Vagina (tissue), 2 donors: Measurements from ENCODE around the gene SSR4. TPM values are rescaled to one million over a fixed set of nuclear protein-coding genes. Genes with fewer than 3 reads are reported as not detected.

Source experiments
- DNase-seq, 2 donors: peaks; one replicate each; pipeline ENCODE4 v3.0.0-alpha.2; 2017; ENCODE audit errors: extremely low spot score in 2 of 2
- H3K27ac ChIP-seq: fragments of 200-600 bp; sonication (generic); one replicate; pipeline ENCODE4 v1.5.1; 2019
- H3K27me3 ChIP-seq: fragments of 200-600 bp; sonication (generic); one replicate; pipeline ENCODE4 v1.5.1; 2019
- H3K36me3 ChIP-seq, 2 donors: fragments of 200-600 bp; sonication (generic); one replicate each; pipeline ENCODE4 v1.5.1; 2017 to 2019
- H3K4me1 ChIP-seq: fragments of 200-600 bp; sonication (generic); one replicate; pipeline ENCODE4 v1.5.1; 2019
- H3K4me3 ChIP-seq, 2 donors: fragments of 200-600 bp; sonication (generic); 1 replicate in 1 of 2; 2 replicates in 1 of 2; pipeline ENCODE4 v1.5.1; 2016 to 2019
- H3K9me3 ChIP-seq: fragments of 200-600 bp; sonication (generic); one replicate; pipeline ENCODE4 v1.5.1; 2019
- CTCF ChIP-seq, 3 experiments: fragments of 450-650 bp in 2 of 3; fragments of 200-600 bp in 1 of 3; sonication (generic) in 1 of 3; IDR thresholded peaks; one replicate each; pipeline ENCODE4 v1.5.1; 2017 to 2019; ENCODE audit warnings: antibody characterized with exemption in 3 of 3, mild to moderate bottlenecking in 2 of 3, moderate library complexity in 2 of 3
- POLR2A ChIP-seq, 2 donors: fragments of 450-650 bp; IDR thresholded peaks; one replicate each; pipeline ENCODE4 v1.6.1; 2017; ENCODE audit warnings: antibody characterized with exemption in 2 of 2, mild to moderate bottlenecking in 2 of 2, moderate library complexity in 2 of 2
- POLR2AphosphoS5 ChIP-seq, 2 donors: sonication (generic); formaldehyde crosslinking; IDR thresholded peaks; one replicate each; pipeline ENCODE4 v1.9.0; 2017; ENCODE audit warnings: antibody characterized with exemption in 2 of 2, mild to moderate bottlenecking in 2 of 2, low read depth in 1 of 2; ENCODE audit not compliant: insufficient read depth in 1 of 2
- intact Hi-C: fragments of 100-400 bp; cut with DNase I; formaldehyde crosslinking; loops from one replicate; pipeline ENCODE4 v1.15.1; 2023
- total RNA-seq: library from RNA; depleted of rRNA; stranded (reverse); fragments of >200 nt; gene quantifications from one replicate; pipeline ENCODE4 v1.2.3, GENCODE V29; 2016

The SSR4 gene
- total RNA-seq, 1 donor from 2014 or later, result 250 TPM

DNA sequence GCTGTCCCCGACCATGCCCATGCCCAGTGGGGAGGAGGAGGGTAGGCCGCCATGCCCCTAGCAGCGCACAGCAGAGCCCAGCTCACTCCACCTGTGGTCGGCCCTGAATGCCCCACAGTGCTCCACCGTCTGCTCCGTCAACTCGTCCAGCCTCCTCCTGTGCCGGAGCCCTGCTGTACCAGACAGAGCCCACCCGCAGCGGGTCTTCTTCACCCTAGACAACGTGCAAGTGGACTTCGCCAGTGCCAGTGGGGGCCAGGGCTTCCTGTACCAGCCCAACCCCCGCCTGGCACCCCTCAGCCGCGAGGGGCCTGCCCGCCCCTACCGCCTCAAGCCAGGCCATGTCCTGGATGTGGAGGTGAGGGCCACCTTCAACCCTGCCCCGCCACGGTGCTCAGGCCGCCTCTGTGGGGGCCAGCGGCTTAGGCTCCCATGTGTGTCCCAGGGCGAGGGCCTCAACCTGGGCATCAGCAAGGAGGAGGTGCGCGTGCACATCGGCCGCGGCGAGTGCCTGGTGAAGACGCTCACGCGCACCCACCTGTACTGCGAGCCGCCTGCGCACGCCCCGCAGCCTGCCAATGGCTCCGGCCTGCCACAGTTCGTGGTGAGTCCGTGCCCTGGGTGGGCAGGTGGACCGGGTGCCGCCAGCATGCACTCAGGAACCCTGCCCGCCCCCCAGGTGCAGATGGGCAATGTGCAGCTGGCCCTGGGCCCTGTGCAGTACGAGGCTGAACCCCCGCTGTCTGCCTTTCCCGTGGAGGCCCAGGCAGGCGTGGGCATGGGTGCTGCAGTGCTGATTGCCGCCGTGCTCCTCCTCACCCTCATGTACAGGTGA lies 20.5 kb upstream of the SSR4 start:
- DNase-seq, result no peak
- Histone ChIP-seq H3K4me1 (no peaks in the 10 kb centered on the region), H3K27ac (no peak overlapping the region), H3K9me3 (no peaks in the 10 kb centered on the region), H3K27me3 (no peaks in the 10 kb centered on the region), H3K36me3 (no peaks in the 10 kb centered on the region), H3K4me3 (no peak overlapping the region)
- intact Hi-C loops, result no loop called here
- TF ChIP-seq POLR2AphosphoS5 (IDR thresholded peaks at IDR 0.05; ENCODE audit: insufficient read depth in 1 of 2, low read depth in 1 of 2), result no peak
- no peak for TF ChIP-seq POLR2A (IDR thresholded peaks at IDR 0.05)
- TF ChIP-seq CTCF (IDR thresholded peaks at IDR 0.05), result no peak

DNA sequence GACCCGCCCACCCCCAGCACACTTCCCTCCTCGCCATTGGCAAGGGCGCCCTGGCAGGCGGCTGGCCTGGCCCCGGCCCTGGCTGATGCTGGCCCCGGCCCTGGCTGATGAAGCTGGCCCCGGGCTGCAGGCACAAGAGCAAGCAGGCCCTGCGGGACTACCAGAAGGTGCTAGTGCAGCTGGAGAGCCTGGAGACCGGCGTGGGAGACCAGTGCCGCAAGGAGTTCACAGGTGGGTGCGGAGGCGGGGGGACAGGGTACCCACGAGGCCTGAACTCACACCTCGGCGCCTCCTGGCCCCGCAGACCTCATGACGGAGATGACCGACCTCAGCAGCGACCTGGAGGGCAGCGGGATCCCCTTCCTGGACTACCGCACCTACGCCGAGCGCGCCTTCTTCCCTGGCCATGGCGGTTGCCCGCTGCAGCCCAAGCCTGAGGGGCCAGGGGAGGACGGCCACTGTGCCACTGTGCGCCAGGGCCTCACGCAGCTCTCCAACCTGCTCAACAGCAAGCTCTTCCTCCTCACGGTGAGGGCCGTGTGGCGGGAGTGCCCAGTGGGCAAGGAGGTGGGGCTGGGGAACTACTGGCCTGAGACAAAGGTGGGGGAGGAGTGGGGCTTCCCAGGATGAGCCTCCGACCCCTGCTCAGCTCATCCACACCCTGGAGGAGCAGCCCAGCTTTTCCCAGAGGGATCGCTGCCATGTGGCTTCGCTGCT lies 19.7 kb upstream of the SSR4 start:
- H3K4me3 ChIP-seq, result no peak overlapping the region
- DNase-seq, result no peak
- intact Hi-C loops, result no loop called here
- H3K27me3 ChIP-seq, result no peaks in the 10 kb centered on the region
- no peak for TF ChIP-seq CTCF (IDR thresholded peaks at IDR 0.05)
- no peak for TF ChIP-seq POLR2A (IDR thresholded peaks at IDR 0.05)
- no peak for TF ChIP-seq POLR2AphosphoS5 (IDR thresholded peaks at IDR 0.05; ENCODE audit: insufficient read depth in 1 of 2, low read depth in 1 of 2)
- H3K9me3 ChIP-seq, result no peaks in the 10 kb centered on the region
- no peak overlapping the region for H3K27ac ChIP-seq
- no peaks in the 10 kb centered on the region for H3K4me1 ChIP-seq
- no peaks in the 10 kb centered on the region for H3K36me3 ChIP-seq

GRCh38 chrX:153775293-153776119 lies 19.0 kb upstream of the SSR4 start:
- Histone ChIP-seq H3K4me1 (peaks cover 4% of the 10 kb centered on the region), H3K27ac (no peak overlapping the region), H3K36me3 (no peaks in the 10 kb centered on the region), H3K27me3 (no peaks in the 10 kb centered on the region), H3K9me3 (no peaks in the 10 kb centered on the region), H3K4me3 (no peak overlapping the region)
- TF ChIP-seq CTCF (IDR thresholded peaks at IDR 0.05) (no peak), POLR2AphosphoS5 (IDR thresholded peaks at IDR 0.05; ENCODE audit: insufficient read depth in 1 of 2, low read depth in 1 of 2) (no peak), POLR2A (IDR thresholded peaks at IDR 0.05) (no peak)
- DNase-seq, result no peak
- intact Hi-C loops, result no loop called here

DNA sequence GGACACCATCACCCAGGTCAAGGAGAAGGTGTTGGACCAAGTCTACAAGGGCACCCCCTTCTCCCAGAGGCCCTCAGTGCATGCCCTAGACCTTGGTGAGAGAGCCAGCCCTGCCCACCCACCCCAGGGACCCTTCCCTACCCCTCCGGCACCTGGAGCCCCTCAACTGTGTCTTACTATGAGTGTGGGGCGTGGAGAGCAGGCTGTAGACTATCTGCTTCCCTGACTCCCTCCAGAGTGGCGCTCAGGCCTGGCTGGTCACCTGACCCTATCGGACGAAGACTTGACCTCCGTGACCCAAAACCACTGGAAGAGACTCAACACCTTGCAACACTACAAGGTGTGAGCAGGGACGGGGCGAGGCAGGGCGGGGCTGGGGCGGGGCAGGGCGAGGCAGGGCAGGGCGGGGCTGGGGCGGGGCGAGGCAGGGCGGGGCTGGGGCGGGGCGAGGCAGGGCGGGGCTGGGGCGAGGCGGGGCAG lies 18.3 kb upstream of the SSR4 start:
- no peaks in the 10 kb centered on the region for H3K36me3 ChIP-seq
- TF ChIP-seq POLR2A (IDR thresholded peaks at IDR 0.05), result no peak
- no peak for TF ChIP-seq CTCF (IDR thresholded peaks at IDR 0.05)
- TF ChIP-seq POLR2AphosphoS5 (IDR thresholded peaks at IDR 0.05; ENCODE audit: insufficient read depth in 1 of 2, low read depth in 1 of 2), result no peak
- H3K4me3 ChIP-seq, result no peak overlapping the region
- intact Hi-C loops, result no loop called here
- no peak overlapping the region for H3K27ac ChIP-seq
- H3K27me3 ChIP-seq, result no peaks in the 10 kb centered on the region
- DNase-seq, result no peak
- no peaks in the 10 kb centered on the region for H3K9me3 ChIP-seq
- H3K4me1 ChIP-seq, result peaks cover 10% of the 10 kb centered on the region
